K562 (cell line): Measurements from ENCODE around the gene PMPCA. TPM values are rescaled to one million over a fixed set of nuclear protein-coding genes. Genes with fewer than 3 reads are reported as not detected.

Source experiments
- CAMTA2 ChIP-seq: fragments of 250-450 bp; sonication (Bioruptor Pico); conservative IDR thresholded peaks from 2 replicates; pipeline ENCODE4 v1.5.1; 2022
- ESRRA ChIP-seq: fragments of 450-650 bp; IDR thresholded peaks from 2 replicates; pipeline ENCODE4 v1.6.1; 2014; ENCODE audit warnings: low read depth, mild to moderate bottlenecking, moderate library complexity, borderline replicate concordance
- JUN ChIP-seq, 2 experiments: sonication (generic) in 1 of 2; formaldehyde crosslinking in 1 of 2; IDR thresholded peaks; 2 replicates each; pipeline versions ENCODE4 v1.6.1 to v1.8.0; 2012 to 2022; ENCODE audit warnings: borderline replicate concordance in 2 of 2, mild to moderate bottlenecking in 2 of 2, improper control_type of control experiment in 1 of 2, low read depth in 1 of 2, low read length in 1 of 2, missing genetic modification reagents in 1 of 2
- KDM2B ChIP-seq: fragments of 250-450 bp; sonication (Bioruptor Pico); IDR thresholded peaks from 2 replicates; pipeline ENCODE4 v1.8.0; 2021; ENCODE audit warnings: mild to moderate bottlenecking, moderate library complexity
- MECOM ChIP-seq: fragments of 250-450 bp; sonication (Bioruptor Pico); IDR thresholded peaks from 2 replicates; pipeline ENCODE4 v1.8.0; 2022; ENCODE audit warnings: inconsistent platforms
- NCOA2 ChIP-seq, 2 experiments: fragments of 450-650 bp; IDR thresholded peaks; 2 replicates each; pipeline ENCODE4 v1.6.1; 2018; ENCODE audit warnings: mild to moderate bottlenecking in 2 of 2, moderate library complexity in 1 of 2; ENCODE audit not compliant: partially characterized antibody in 2 of 2
- ZNF124 ChIP-seq: sonication (generic); formaldehyde crosslinking; IDR thresholded peaks from 2 replicates; pipeline ENCODE4 v1.8.1; 2022; ENCODE audit warnings: missing genetic modification reagents
- ZNF561 ChIP-seq: fragments of 450-650 bp; formaldehyde crosslinking; conservative IDR thresholded peaks from 2 replicates; pipeline ENCODE4 v1.4.0; 2020; ENCODE audit warnings: mild to moderate bottlenecking, moderate library complexity
- ZNF609 ChIP-seq: sonication (generic); formaldehyde crosslinking; IDR thresholded peaks from 2 replicates; pipeline ENCODE4 v1.8.1; 2023; ENCODE audit warnings: missing genetic modification reagents, mild to moderate bottlenecking, borderline replicate concordance
- polyA plus RNA-seq, 8 experiments: library from polyadenylated mRNA; depleted of rRNA in 4 of 8; stranded (reverse) in 5 of 8; unstranded in 3 of 8; fragments of >200 nt; fragmentation: Nextera tagmentation in 2 of 8; fragmentation: Illumina TruSeq in 1 of 8; extraction: Ambion mirVana in 2 of 8; extraction: Trizol in 1 of 8; gene quantifications; 2 replicates each; pipeline versions ENCODE4 v1.2.1 to v1.2.3, GENCODE V29; 2011 to 2014; ENCODE audit warnings: inconsistent platforms in 1 of 8, missing spikeins in 1 of 8
- total RNA-seq, 7 experiments: library from RNA; depleted of rRNA in 6 of 7; stranded (reverse); fragments of >200 nt in 6 of 7; fragmentation: Illumina TruSeq in 2 of 7; extraction: Trizol in 2 of 7; gene quantifications; 2 replicates each; pipeline versions ENCODE4 v1.2.1 to v1.2.3, GENCODE V29; 2011 to 2021; ENCODE audit warnings: low replicate concordance in 1 of 7
- TF ChIP-seq, protein P1 (sequence below): sonication (generic); formaldehyde crosslinking; IDR thresholded peaks from 2 replicates; pipeline ENCODE4 v1.8.0; 2023; ENCODE audit warnings: missing genetic modification reagents, mild to moderate bottlenecking, borderline replicate concordance
- TF ChIP-seq, protein P2 (sequence below), 2 experiments: fragments of 450-650 bp in 1 of 2; IDR thresholded peaks; 2 replicates each; pipeline ENCODE4 v1.6.1; 2011 to 2017; ENCODE audit warnings: low read depth in 2 of 2, antibody characterized with exemption in 1 of 2, borderline replicate concordance in 1 of 2, low read length in 1 of 2, mild to moderate bottlenecking in 1 of 2, mixed read lengths in 1 of 2; ENCODE audit not compliant: control insufficient read depth in 1 of 2

The PMPCA gene
- total and polyA plus RNA-seq, 9 of the 15 experiments (the other 6 are each of a cell fraction or from before 2014, with no cell fraction given) = 23.9 to 143 (median 86.6) TPM

DNA sequence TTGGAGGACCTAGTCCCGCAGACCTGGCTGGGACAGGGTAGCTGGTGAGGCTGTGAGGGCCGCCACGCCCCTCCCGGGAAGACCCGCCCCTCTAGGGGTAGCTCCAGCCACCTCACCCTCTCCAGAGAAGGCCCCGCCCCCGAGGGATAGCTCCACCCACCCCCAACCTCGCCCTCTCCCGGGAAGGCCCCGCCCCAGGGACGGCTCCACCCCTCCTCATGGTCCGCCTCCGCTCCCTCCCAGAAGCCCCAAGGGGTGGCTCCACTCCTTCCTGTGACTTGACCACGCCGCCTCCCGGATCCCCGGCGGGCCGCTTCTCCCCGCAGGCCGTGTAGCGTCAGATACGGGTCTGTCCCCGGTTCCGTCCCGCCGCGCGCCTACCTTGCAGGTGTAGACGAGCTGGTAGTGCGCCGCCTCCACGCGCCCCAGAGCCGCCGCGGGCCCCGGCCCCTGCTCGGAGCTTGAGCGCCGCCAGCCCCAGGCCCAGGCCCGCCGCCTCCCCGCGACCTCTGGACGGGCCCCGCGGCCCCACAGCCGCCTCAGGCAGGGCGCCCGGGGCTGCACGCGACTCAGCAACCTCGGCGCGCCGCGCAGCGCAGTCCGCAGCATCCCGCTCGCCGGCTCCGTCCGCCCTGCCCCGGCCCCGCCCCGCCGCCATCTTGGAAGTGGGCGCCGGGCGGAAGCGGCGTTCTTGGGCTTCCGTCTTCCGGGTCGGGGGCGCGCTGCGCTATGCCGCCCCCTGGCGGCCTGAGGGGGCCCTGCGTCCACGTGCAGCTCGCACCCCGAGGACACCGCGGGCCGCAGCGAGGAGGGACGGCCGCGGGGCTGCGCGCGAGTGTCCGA lies 47.1 kb upstream of the PMPCA start, which contains the start of gene DNLZ (continued):
- TF ChIP-seq, protein P1, sequence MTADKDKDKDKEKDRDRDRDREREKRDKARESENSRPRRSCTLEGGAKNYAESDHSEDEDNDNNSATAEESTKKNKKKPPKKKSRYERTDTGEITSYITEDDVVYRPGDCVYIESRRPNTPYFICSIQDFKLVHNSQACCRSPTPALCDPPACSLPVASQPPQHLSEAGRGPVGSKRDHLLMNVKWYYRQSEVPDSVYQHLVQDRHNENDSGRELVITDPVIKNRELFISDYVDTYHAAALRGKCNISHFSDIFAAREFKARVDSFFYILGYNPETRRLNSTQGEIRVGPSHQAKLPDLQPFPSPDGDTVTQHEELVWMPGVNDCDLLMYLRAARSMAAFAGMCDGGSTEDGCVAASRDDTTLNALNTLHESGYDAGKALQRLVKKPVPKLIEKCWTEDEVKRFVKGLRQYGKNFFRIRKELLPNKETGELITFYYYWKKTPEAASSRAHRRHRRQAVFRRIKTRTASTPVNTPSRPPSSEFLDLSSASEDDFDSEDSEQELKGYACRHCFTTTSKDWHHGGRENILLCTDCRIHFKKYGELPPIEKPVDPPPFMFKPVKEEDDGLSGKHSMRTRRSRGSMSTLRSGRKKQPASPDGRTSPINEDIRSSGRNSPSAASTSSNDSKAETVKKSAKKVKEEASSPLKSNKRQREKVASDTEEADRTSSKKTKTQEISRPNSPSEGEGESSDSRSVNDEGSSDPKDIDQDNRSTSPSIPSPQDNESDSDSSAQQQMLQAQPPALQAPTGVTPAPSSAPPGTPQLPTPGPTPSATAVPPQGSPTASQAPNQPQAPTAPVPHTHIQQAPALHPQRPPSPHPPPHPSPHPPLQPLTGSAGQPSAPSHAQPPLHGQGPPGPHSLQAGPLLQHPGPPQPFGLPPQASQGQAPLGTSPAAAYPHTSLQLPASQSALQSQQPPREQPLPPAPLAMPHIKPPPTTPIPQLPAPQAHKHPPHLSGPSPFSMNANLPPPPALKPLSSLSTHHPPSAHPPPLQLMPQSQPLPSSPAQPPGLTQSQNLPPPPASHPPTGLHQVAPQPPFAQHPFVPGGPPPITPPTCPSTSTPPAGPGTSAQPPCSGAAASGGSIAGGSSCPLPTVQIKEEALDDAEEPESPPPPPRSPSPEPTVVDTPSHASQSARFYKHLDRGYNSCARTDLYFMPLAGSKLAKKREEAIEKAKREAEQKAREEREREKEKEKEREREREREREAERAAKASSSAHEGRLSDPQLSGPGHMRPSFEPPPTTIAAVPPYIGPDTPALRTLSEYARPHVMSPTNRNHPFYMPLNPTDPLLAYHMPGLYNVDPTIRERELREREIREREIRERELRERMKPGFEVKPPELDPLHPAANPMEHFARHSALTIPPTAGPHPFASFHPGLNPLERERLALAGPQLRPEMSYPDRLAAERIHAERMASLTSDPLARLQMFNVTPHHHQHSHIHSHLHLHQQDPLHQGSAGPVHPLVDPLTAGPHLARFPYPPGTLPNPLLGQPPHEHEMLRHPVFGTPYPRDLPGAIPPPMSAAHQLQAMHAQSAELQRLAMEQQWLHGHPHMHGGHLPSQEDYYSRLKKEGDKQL = 0 out of 2 replicates have a peak, but pooled peaks have one; percentile 28
- TF ChIP-seq, protein P2, sequence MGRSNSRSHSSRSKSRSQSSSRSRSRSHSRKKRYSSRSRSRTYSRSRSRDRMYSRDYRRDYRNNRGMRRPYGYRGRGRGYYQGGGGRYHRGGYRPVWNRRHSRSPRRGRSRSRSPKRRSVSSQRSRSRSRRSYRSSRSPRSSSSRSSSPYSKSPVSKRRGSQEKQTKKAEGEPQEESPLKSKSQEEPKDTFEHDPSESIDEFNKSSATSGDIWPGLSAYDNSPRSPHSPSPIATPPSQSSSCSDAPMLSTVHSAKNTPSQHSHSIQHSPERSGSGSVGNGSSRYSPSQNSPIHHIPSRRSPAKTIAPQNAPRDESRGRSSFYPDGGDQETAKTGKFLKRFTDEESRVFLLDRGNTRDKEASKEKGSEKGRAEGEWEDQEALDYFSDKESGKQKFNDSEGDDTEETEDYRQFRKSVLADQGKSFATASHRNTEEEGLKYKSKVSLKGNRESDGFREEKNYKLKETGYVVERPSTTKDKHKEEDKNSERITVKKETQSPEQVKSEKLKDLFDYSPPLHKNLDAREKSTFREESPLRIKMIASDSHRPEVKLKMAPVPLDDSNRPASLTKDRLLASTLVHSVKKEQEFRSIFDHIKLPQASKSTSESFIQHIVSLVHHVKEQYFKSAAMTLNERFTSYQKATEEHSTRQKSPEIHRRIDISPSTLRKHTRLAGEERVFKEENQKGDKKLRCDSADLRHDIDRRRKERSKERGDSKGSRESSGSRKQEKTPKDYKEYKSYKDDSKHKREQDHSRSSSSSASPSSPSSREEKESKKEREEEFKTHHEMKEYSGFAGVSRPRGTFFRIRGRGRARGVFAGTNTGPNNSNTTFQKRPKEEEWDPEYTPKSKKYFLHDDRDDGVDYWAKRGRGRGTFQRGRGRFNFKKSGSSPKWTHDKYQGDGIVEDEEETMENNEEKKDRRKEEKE (IDR thresholded peaks at IDR 0.05; ENCODE audit: borderline replicate concordance in 1 of 2, control insufficient read depth in 1 of 2, low read depth in 2 of 2, low read length in 1 of 2) = 0 out of 4 replicates have a peak, but pooled peaks of 1 of the 2 experiments have one; percentile 72
- TF ChIP-seq ZNF561 = no peak
- TF ChIP-seq JUN (IDR thresholded peaks at IDR 0.05; ENCODE audit: borderline replicate concordance, low read depth, low read length) = peak; percentile 86; the same call in 1 of the 2 replicates
- no peak for TF ChIP-seq JUN (CRISPR knock-in tag; IDR thresholded peaks at IDR 0.05; ENCODE audit: borderline replicate concordance)
- no peak for TF ChIP-seq NCOA2 (IDR thresholded peaks at IDR 0.05; ENCODE audit: partially characterized antibody in 2 of 2)
- 0 out of 2 replicates have a peak, but pooled peaks have one; percentile 17 for TF ChIP-seq ZNF124
- TF ChIP-seq MECOM (CRISPR knock-in tag) = no peak
- TF ChIP-seq CAMTA2 (CRISPR knock-in tag) = no peak
- peak; percentile 72; the same call in 1 of the 2 replicates for TF ChIP-seq KDM2B (CRISPR knock-in tag)
- peak; percentile 53; the same call in 1 of the 2 replicates for TF ChIP-seq ESRRA
- TF ChIP-seq ZNF609 = peak; percentile 85; the same call in 1 of the 2 replicates
